PC-3 (cell line): ENCODE results near the gene PFDN4. TPM values are rescaled to one million over a fixed set of nuclear protein-coding genes. Genes with fewer than 3 reads are reported as not detected.

Source experiments
- ATAC-seq: fragments of 200-7000 bp; cut with Tn5 transposase; 2 replicates; pipeline ENCODE4 v1.9.1; 2020; ENCODE audit warnings: mild to moderate bottlenecking, moderate library complexity
- BruUV-seq: library from RNA; stranded (reverse); fragments of 400-500 nt; replicated peaks from 2 replicates; lab custom pipeline; 2021; lab: Mats Ljungman, UMichigan
- CTCF ChIA-PET: fragments of 300-600 bp; sonication (Branson Sonifier 250); formaldehyde crosslinking; loops from one replicate; lab custom pipeline; 2022; ENCODE audit warnings: antibody characterized with exemption; lab: Charles Lee
- POLR2A ChIA-PET: fragments of 300-600 bp; sonication (Branson Sonifier 250); formaldehyde crosslinking; loops from one replicate; lab custom pipeline; 2022; ENCODE audit warnings: antibody characterized with exemption; ENCODE audit not compliant: unreplicated experiment; lab: Charles Lee
- DNase-seq: peaks from one replicate; pipeline ENCODE4 v3.0.0-alpha.2; 2015
- H2AFZ ChIP-seq: fragments of 300-600 bp; sonication (generic); 2 replicates; pipeline ENCODE4 v1.6.0; 2016; ENCODE audit warnings: antibody characterized with exemption, low read length
- H3F3A ChIP-seq: fragments of 300-600 bp; sonication (generic); one replicate; pipeline ENCODE4 v1.6.0; 2017; ENCODE audit warnings: antibody characterized with exemption, low read length, control low read depth, mild to moderate bottlenecking; ENCODE audit not compliant: unreplicated experiment
- H3K27ac ChIP-seq: fragments of 300-600 bp; sonication (generic); 2 replicates; pipeline ENCODE4 v1.5.1; 2016; ENCODE audit warnings: mild to moderate bottlenecking, low read length
- H3K27me3 ChIP-seq: fragments of 300-600 bp; sonication (generic); 2 replicates; pipeline ENCODE4 v1.6.1; 2016; ENCODE audit warnings: low read length, mixed read lengths
- H3K36me3 ChIP-seq: fragments of 300-600 bp; sonication (generic); 2 replicates; pipeline ENCODE4 v1.6.1; 2016; ENCODE audit warnings: low read depth, mixed run types, low read length, mixed read lengths
- H3K4me1 ChIP-seq: fragments of 300-600 bp; sonication (generic); 2 replicates; pipeline ENCODE4 v1.5.1; 2016; ENCODE audit warnings: low read length; ENCODE audit not compliant: insufficient read depth
- H3K4me2 ChIP-seq: fragments of 300-600 bp; sonication (generic); 2 replicates; pipeline ENCODE4 v1.6.0; 2016; ENCODE audit warnings: low read length
- H3K4me3 ChIP-seq: fragments of 300-600 bp; sonication (generic); 2 replicates; pipeline ENCODE4 v1.5.1; 2016; ENCODE audit warnings: mild to moderate bottlenecking, low read length, mixed read lengths
- H3K79me2 ChIP-seq: fragments of 300-600 bp; sonication (generic); 2 replicates; pipeline ENCODE4 v1.6.1; 2017; ENCODE audit warnings: low read length, mixed read lengths
- H3K9ac ChIP-seq: fragments of 300-600 bp; sonication (generic); 2 replicates; pipeline ENCODE4 v1.6.0; 2016; ENCODE audit warnings: mild to moderate bottlenecking, low read length
- H3K9me2 ChIP-seq: fragments of 300-600 bp; sonication (generic); replicated peaks from 2 replicates; pipeline ENCODE4 v1.6.1; 2016; ENCODE audit warnings: mixed run types, low read length, mixed read lengths
- H3K9me3 ChIP-seq: fragments of 300-600 bp; sonication (generic); 2 replicates; pipeline ENCODE4 v1.6.1; 2016; ENCODE audit warnings: low read length, mixed read lengths
- H4K20me1 ChIP-seq: fragments of 300-600 bp; sonication (generic); 2 replicates; pipeline ENCODE4 v1.6.1; 2016; ENCODE audit warnings: low read length, mixed read lengths
- CTCF ChIP-seq: fragments of 300-600 bp; sonication (generic); conservative IDR thresholded peaks from 2 replicates; pipeline ENCODE4 v1.5.1; 2017; ENCODE audit warnings: antibody characterized with exemption, low read depth, mild to moderate bottlenecking, low read length
- EZH2 ChIP-seq: fragments of 300-600 bp; sonication (generic); IDR thresholded peaks from one replicate; pipeline ENCODE4 v1.6.1; 2017; ENCODE audit warnings: antibody characterized with exemption, mild to moderate bottlenecking, low read length; ENCODE audit not compliant: unreplicated experiment
- EZH2phosphoT487 ChIP-seq: fragments of 300-600 bp; sonication (generic); IDR thresholded peaks from 2 replicates; pipeline ENCODE4 v1.6.1; 2018; ENCODE audit warnings: mild to moderate bottlenecking, antibody characterized with exemption, low read length, borderline replicate concordance
- intact Hi-C: fragments of 100-400 bp; cut with micrococcal nuclease; formaldehyde crosslinking; loops from 2 replicates; pipeline ENCODE4 v1.9.0; 2023
- total RNA-seq: library from RNA; depleted of rRNA; stranded (reverse); fragments of >200 nt; gene quantifications from 2 replicates; pipeline ENCODE4 v1.2.3, GENCODE V29; 2014

The PFDN4 gene
- total RNA-seq, 1 experiment from 2014 or later = 122 TPM

- H3K36me3 ChIP-seq = no peaks in the 10 kb centered on the region
- H3K9ac ChIP-seq = no peak overlapping the region
- no peaks in the 10 kb centered on the region for H4K20me1 ChIP-seq
- H3K27me3 ChIP-seq = no peaks in the 10 kb centered on the region
- H3K79me2 ChIP-seq = no peaks in the 10 kb centered on the region
- peaks cover 61% of the 10 kb centered on the region for H3K4me1 ChIP-seq
- H3K4me2 ChIP-seq = peak overlapping the region; percentile 63
- ATAC-seq (peak; percentile 28; the same call in 1 of the 2 replicates), DNase-seq (peak; percentile 77)
- no peaks in the 10 kb centered on the region for H3F3A ChIP-seq
- H3K9me2 ChIP-seq = no peaks in the 10 kb centered on the region
- H3K9me3 ChIP-seq = no peaks in the 10 kb centered on the region
- H3K4me3 ChIP-seq = peak overlapping the region; percentile 14
- intact Hi-C loops = loop anchor here (5.0 kb wide), 1 partner anchor 47 kb away; no protein-coding TSS in a partner anchor
- H2AFZ ChIP-seq = no peak overlapping the region
- ChIA-PET POLR2A (no interaction called here), CTCF (no interaction called here)
- BruUV-seq = no TSS peak
- H3K27ac ChIP-seq = peak overlapping the region; percentile 46
- TF ChIP-seq CTCF = no peak
- TF ChIP-seq EZH2phosphoT487 = no peak
- no peak for TF ChIP-seq EZH2
These were observed 38.7 kb upstream of the PFDN4 start for GRCh38 chr20:54168961-54169862.

DNA sequence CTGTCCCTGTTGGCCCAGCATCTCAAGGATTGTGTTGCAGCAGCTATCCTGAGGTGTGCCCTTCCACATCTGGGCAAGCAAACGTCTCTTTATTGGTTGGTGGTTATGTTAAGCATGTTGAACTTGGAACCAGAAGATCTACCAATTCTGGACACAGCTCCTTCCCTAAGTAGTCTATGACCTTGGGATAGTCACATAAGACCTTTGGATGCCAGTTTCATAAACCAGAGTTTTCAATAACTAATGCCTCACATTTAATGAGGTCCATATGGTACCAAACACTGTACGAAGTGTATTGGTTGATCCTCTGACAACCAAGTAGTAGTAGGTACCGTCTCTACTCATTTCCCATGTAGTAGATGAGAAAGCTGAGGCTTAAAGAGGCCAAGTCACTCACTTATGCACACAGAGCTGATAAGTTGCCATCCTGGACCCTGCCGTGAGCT, 37.8 kb upstream of the PFDN4 start:
- H3K4me3 ChIP-seq = no peak overlapping the region
- no peak overlapping the region for H2AFZ ChIP-seq
- DNase-seq (no peak), ATAC-seq (no peak)
- peak overlapping the region; percentile 46 for H3K27ac ChIP-seq
- ChIA-PET POLR2A (interaction anchor here (0.7 kb wide), 1 partner anchor 21 kb away, joined by 9 read pairs; no protein-coding TSS in a partner anchor), CTCF (interaction anchor here (0.6 kb wide), 1 partner anchor 29 kb away, joined by 3 read pairs; no protein-coding TSS in a partner anchor)
- no peaks in the 10 kb centered on the region for H4K20me1 ChIP-seq
- H3K9ac ChIP-seq = no peak overlapping the region
- H3K27me3 ChIP-seq = no peaks in the 10 kb centered on the region
- TF ChIP-seq EZH2phosphoT487 (no peak), EZH2 (no peak), CTCF (no peak)
- peaks cover 61% of the 10 kb centered on the region for H3K4me1 ChIP-seq
- no peaks in the 10 kb centered on the region for H3F3A ChIP-seq
- peak overlapping the region; percentile 63 for H3K4me2 ChIP-seq
- no peaks in the 10 kb centered on the region for H3K9me3 ChIP-seq
- no peaks in the 10 kb centered on the region for H3K36me3 ChIP-seq
- no TSS peak for BruUV-seq
- no peaks in the 10 kb centered on the region for H3K9me2 ChIP-seq
- no peaks in the 10 kb centered on the region for H3K79me2 ChIP-seq
- intact Hi-C loops = no loop called here
